HG03175 (cell line): ENCODE results near the gene LRRC51.
"Not testable (repeated sequence)": the region's sequence is repeated elsewhere in the genome, so short reads cannot be mapped to it uniquely, and the experiment has no call there.

Experiments used
- ATAC-seq: cut with Tn5 transposase; IDR thresholded peaks from one replicate; pipeline ENCODE4 v1.9.1; 2021; ENCODE audit warnings: mild to moderate bottlenecking, moderate library complexity; ENCODE audit not compliant: unreplicated experiment

The LRRC51 gene

GRCh38 chr11:72138821-72139390, 58.3 kb downstream of the LRRC51 start:
- ATAC-seq = no peak

DNA sequence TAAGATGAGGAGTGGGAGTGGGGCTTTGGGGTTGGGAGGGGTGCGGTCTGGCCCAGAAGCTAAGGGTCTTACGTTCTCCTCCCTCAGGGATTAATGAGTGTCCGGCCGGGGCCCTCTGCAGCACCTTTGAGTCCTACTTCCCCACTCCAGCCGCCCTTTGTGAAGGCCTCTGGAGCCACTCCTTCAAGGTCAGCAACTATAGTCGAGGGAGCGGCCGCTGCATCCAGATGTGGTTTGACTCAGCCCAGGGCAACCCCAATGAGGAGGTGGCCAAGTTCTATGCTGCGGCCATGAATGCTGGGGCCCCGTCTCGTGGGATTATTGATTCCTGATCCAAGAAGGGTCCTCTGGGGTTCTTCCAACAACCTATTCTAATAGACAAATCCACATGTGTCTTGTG, 58.9 kb downstream of the LRRC51 start:
- ATAC-seq = no peak

- no peak for ATAC-seq
These were observed 60.0 kb downstream of the LRRC51 start for GRCh38 chr11:72140661-72141060.

DNA sequence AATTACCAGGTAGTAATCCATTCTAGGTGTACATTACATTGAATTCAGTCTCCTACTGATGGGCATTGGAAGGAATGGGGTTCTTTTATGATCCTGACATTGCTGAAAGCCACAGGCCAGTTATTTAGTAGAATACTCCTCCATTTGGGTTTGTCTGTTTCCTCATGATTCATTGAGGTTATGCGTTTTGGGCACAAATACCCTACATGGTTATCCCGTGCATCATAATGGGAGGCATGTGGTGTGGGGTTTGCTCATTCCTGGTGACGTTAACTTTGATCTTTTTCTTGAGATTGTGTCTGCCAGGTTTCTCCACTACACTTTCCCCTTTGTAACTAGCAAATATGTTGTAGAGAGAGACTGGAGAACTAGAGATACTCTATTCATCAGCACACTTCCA, 60.4 kb downstream of the LRRC51 start:
- no peak for ATAC-seq

- ATAC-seq = not testable (repeated sequence)
These were observed 61.4 kb downstream of the LRRC51 start for GRCh38 chr11:72142086-72142485.

DNA sequence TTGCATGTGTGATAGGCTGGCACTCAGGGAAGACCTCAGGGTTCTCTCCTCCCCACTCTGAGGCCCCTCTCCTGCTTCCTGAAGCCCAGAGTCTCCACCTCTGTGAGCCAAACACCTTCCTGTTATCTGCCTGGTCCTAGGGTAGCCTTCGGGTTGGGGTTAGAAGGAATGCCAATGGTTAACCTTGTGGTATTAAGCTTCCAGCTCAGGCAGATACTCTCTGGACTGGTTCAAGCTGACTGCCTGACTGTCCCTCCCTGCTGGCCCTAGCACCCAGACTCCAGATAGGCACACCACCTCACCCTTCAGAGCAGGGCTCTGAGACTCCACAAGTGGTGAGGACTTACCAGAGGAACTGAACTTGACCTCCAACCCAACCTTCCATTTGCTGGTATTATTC, 61.9 kb downstream of the LRRC51 start:
- not testable (repeated sequence) for ATAC-seq

DNA sequence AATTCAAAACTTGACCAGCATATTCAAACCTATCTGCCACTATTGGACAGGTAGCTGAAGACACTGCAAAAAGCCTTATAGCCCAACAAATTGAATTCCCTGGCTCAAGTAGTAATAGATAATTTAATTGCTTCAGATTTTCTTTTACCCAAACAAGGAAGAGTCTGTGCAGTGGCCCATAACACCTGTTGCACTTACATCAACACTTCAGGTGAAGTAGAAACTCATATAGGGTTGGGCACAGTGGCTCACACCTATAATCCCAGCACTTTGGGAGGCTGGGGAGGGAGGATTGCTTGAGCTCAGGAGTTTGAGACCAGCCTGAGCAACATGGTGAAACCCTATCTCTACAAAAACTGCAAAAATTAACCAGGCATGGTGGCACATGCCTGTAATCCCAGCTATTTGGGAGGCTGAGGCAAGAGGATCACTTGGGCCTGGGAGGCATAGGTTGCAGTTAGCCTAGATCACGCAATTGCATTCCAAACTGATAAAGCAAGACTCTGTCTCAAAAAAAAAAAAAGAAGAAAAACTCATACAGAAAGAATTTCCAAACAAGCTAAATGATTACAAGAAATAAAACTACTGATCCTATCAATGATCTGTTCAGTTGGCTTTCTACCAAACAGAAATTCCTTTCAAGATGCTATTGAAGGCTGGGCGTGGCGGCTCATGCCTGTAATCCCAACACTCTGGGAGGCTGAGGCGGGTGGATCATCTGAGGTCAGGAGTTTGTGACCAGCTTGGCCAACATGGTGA, 64.3 kb downstream of the LRRC51 start:
- ATAC-seq = no peak
